ENCODE results near the gene CCDC174.

DNA sequence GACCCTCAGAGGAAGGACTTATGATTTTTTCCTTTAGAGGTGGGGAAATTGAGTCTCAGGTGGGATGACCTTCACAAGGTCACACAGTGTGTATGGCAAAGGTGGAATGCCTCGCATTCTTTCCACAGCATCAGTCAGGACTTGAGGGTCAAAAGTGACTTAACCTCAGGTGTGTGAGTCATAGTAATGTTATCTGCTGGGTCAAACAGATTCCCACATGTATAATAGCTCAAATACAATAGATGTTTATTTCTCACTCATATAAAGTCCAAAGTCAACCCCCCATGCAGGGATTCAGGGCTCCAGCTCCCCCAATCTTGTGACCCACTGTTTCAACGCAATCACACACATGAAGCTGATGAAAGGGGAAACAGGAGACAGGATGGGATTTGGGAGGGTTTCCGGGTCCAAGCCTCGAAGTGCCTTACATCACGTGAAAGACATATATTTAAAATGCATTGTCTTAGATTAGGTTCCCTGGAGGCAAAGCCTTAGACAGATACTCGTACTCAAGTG is 34.0 kb upstream of the CCDC174 start:
- TF ChIP-seq POLR2AphosphoS5 (IDR thresholded peaks at IDR 0.05; ENCODE audit: low read depth, low read length) (no peak), FOXP2 (optimal IDR thresholded peaks at IDR 0.05; ENCODE audit: borderline replicate concordance, extremely low read depth, extremely low read length, insufficient read depth) (no peak), TAF1 (IDR thresholded peaks at IDR 0.05; ENCODE audit: borderline replicate concordance, insufficient read depth, low read length) (no peak), SIN3A (IDR thresholded peaks at IDR 0.05; ENCODE audit: borderline replicate concordance, insufficient read depth, low read length) (no peak)
- TF ChIP-seq, protein P1, sequence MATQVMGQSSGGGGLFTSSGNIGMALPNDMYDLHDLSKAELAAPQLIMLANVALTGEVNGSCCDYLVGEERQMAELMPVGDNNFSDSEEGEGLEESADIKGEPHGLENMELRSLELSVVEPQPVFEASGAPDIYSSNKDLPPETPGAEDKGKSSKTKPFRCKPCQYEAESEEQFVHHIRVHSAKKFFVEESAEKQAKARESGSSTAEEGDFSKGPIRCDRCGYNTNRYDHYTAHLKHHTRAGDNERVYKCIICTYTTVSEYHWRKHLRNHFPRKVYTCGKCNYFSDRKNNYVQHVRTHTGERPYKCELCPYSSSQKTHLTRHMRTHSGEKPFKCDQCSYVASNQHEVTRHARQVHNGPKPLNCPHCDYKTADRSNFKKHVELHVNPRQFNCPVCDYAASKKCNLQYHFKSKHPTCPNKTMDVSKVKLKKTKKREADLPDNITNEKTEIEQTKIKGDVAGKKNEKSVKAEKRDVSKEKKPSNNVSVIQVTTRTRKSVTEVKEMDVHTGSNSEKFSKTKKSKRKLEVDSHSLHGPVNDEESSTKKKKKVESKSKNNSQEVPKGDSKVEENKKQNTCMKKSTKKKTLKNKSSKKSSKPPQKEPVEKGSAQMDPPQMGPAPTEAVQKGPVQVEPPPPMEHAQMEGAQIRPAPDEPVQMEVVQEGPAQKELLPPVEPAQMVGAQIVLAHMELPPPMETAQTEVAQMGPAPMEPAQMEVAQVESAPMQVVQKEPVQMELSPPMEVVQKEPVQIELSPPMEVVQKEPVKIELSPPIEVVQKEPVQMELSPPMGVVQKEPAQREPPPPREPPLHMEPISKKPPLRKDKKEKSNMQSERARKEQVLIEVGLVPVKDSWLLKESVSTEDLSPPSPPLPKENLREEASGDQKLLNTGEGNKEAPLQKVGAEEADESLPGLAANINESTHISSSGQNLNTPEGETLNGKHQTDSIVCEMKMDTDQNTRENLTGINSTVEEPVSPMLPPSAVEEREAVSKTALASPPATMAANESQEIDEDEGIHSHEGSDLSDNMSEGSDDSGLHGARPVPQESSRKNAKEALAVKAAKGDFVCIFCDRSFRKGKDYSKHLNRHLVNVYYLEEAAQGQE (IDR thresholded peaks at IDR 0.05; ENCODE audit: insufficient read depth in 1 of 2, low read depth in 2 of 2, low read length in 2 of 2), result no peak
